HG02798 (cell line): Measurements from ENCODE around the gene BAZ2A.
"Not testable (repeated sequence)": the region's sequence is repeated elsewhere in the genome, so short reads cannot be mapped to it uniquely, and the experiment has no call there.

Experiments
- ATAC-seq: cut with Tn5 transposase; IDR thresholded peaks from one replicate; pipeline ENCODE4 v1.9.1; 2021; ENCODE audit warnings: mild to moderate bottlenecking; ENCODE audit not compliant: unreplicated experiment, poor library complexity

Gene BAZ2A

GRCh38 chr12:56630180-56630632 is at the start of gene BAZ2A:
TSS of gene BAZ2A (minus strand) at chr12:56630326. CDS start at chr12:56617530, 12,796 bp downstream.
- ATAC-seq, result peak; percentile 74

GRCh38 chr12:56678852-56679251 is 48.7 kb upstream of the BAZ2A start:
- no peak for ATAC-seq

- peak; percentile 69 for ATAC-seq
These were observed 47.6 kb upstream of the BAZ2A start for GRCh38 chr12:56677680-56678079.

GRCh38 chr12:56676851-56677580 is 46.9 kb upstream of the BAZ2A start:
- ATAC-seq, result no peak

GRCh38 chr12:56671608-56672007 is 41.5 kb upstream of the BAZ2A start:
- no peak for ATAC-seq

- ATAC-seq, result no peak
These were observed 40.7 kb upstream of the BAZ2A start for GRCh38 chr12:56670836-56671235.

- ATAC-seq, result no peak
These were observed 38.0 kb upstream of the BAZ2A start for GRCh38 chr12:56668197-56668457.

- ATAC-seq, result no peak
These were observed 32.0 kb upstream of the BAZ2A start for GRCh38 chr12:56661979-56662638.

GRCh38 chr12:56661560-56661959 is 31.4 kb upstream of the BAZ2A start:
- ATAC-seq, result no peak

GRCh38 chr12:56658921-56659320 is 28.8 kb upstream of the BAZ2A start:
- ATAC-seq, result no peak

- peak; percentile 58 for ATAC-seq
These were observed 27.6 kb upstream of the BAZ2A start for GRCh38 chr12:56657416-56658379.

- not testable (repeated sequence) for ATAC-seq
These were observed 23.7 kb upstream of the BAZ2A start for GRCh38 chr12:56653781-56654180.

- not testable (repeated sequence) for ATAC-seq
These were observed 17.9 kb upstream of the BAZ2A start for GRCh38 chr12:56648023-56648422.

- ATAC-seq, result peak; percentile 99
These were observed 15.8 kb upstream of the BAZ2A start, which contains the start of gene ATP5F1B for GRCh38 chr12:56645717-56646446. TSS of gene ATP5F1B (minus strand) at chr12:56645984. CDS start at chr12:56645963, 21 bp downstream.

GRCh38 chr12:56645201-56645716 is 15.1 kb upstream of the BAZ2A start:
- no peak for ATAC-seq

GRCh38 chr12:56644654-56645053 is 14.5 kb upstream of the BAZ2A start:
- ATAC-seq, result no peak

GRCh38 chr12:56641219-56641618 is 11.1 kb upstream of the BAZ2A start:
- ATAC-seq, result no peak

GRCh38 chr12:56637621-56638020 is 7.5 kb upstream of the BAZ2A start:
- ATAC-seq, result no peak

- ATAC-seq, result peak; percentile 60
These were observed 6.8 kb upstream of the BAZ2A start for GRCh38 chr12:56636675-56637540.
